ENCODE data around the gene ANKS1B. TPM values are rescaled to one million over a fixed set of nuclear protein-coding genes. Genes with fewer than 3 reads are reported as not detected.

The ANKS1B gene
- total RNA-seq, 1 donor from 2014 or later = 5.6 TPM

- H3K27me3 Mint-ChIP-seq (ENCODE audit: low read depth) = no peaks in the 10 kb centered on the region
- peaks cover 10% of the 10 kb centered on the region for H3K4me1 Mint-ChIP-seq
- no peaks in the 10 kb centered on the region for H3K9me3 Mint-ChIP-seq
- H3K36me3 Mint-ChIP-seq (ENCODE audit: low read depth) = no peaks in the 10 kb centered on the region
- TF ChIP-seq CTCF (conservative IDR thresholded peaks at IDR 0.05) = peak; percentile 63
- DNase-seq (ENCODE audit: low read depth, low spot score) = no peak
- no peak overlapping the region for H3K27ac Mint-ChIP-seq (ENCODE audit: unreplicated experiment)
- H3K4me3 Mint-ChIP-seq = no peak overlapping the region
These were observed 597.8 kb downstream of the ANKS1B start for GRCh38 chr12:99386907-99387306.

- no peak for TF ChIP-seq CTCF (conservative IDR thresholded peaks at IDR 0.05)
- Mint-ChIP-seq H3K27ac (ENCODE audit: unreplicated experiment) (no peak overlapping the region), H3K4me3 (no peak overlapping the region), H3K36me3 (ENCODE audit: low read depth) (no peaks in the 10 kb centered on the region), H3K27me3 (ENCODE audit: low read depth) (no peaks in the 10 kb centered on the region), H3K4me1 (peaks cover 5% of the 10 kb centered on the region), H3K9me3 (no peaks in the 10 kb centered on the region)
- DNase-seq (ENCODE audit: low read depth, low spot score) = no peak
These were observed 601.5 kb downstream of the ANKS1B start for GRCh38 chr12:99383258-99383657.

GRCh38 chr12:99381992-99382391, 602.7 kb downstream of the ANKS1B start:
- no peak for DNase-seq (ENCODE audit: low read depth, low spot score)
- TF ChIP-seq CTCF (conservative IDR thresholded peaks at IDR 0.05) = no peak
- H3K36me3 Mint-ChIP-seq (ENCODE audit: low read depth) = no peaks in the 10 kb centered on the region
- H3K4me3 Mint-ChIP-seq = no peak overlapping the region
- H3K4me1 Mint-ChIP-seq = peaks cover 3% of the 10 kb centered on the region
- no peaks in the 10 kb centered on the region for H3K9me3 Mint-ChIP-seq
- no peaks in the 10 kb centered on the region for H3K27me3 Mint-ChIP-seq (ENCODE audit: low read depth)
- no peak overlapping the region for H3K27ac Mint-ChIP-seq (ENCODE audit: unreplicated experiment)

- TF ChIP-seq CTCF (conservative IDR thresholded peaks at IDR 0.05) = no peak
- no peaks in the 10 kb centered on the region for H3K27me3 Mint-ChIP-seq (ENCODE audit: low read depth)
- no peaks in the 10 kb centered on the region for H3K9me3 Mint-ChIP-seq
- no peak overlapping the region for H3K4me3 Mint-ChIP-seq
- H3K36me3 Mint-ChIP-seq (ENCODE audit: low read depth) = no peaks in the 10 kb centered on the region
- H3K27ac Mint-ChIP-seq (ENCODE audit: unreplicated experiment) = no peak overlapping the region
- no peaks in the 10 kb centered on the region for H3K4me1 Mint-ChIP-seq
- DNase-seq (ENCODE audit: low read depth, low spot score) = no peak
These were observed 604.0 kb downstream of the ANKS1B start for GRCh38 chr12:99380701-99381100.

GRCh38 chr12:99374023-99374422, 610.7 kb downstream of the ANKS1B start:
- Mint-ChIP-seq H3K4me1 (no peaks in the 10 kb centered on the region), H3K27ac (ENCODE audit: unreplicated experiment) (no peak overlapping the region), H3K27me3 (ENCODE audit: low read depth) (no peaks in the 10 kb centered on the region), H3K9me3 (peaks cover 2% of the 10 kb centered on the region), H3K36me3 (ENCODE audit: low read depth) (no peaks in the 10 kb centered on the region), H3K4me3 (no peak overlapping the region)
- no peak for DNase-seq (ENCODE audit: low read depth, low spot score)
- TF ChIP-seq CTCF (conservative IDR thresholded peaks at IDR 0.05) = no peak
